Hepatic stellate cell (primary cell): ENCODE measurements around the gene TWIST2.

ENCODE experiments used
- DNase-seq: peaks from one replicate; pipeline ENCODE4 v3.0.0; 2011; ENCODE audit warnings: low spot score

The TWIST2 gene

GRCh38 chr2:238872628-238873380, 24.9 kb downstream of the TWIST2 start:
- DNase-seq: no peak

- DNase-seq: no peak
Observed at GRCh38 chr2:238873381-238873801, 25.5 kb downstream of the TWIST2 start.

GRCh38 chr2:238873841-238874240, 26.0 kb downstream of the TWIST2 start:
- no peak for DNase-seq

GRCh38 chr2:238874330-238875050, 26.6 kb downstream of the TWIST2 start:
- no peak for DNase-seq

- DNase-seq: no peak
Observed at GRCh38 chr2:238875101-238875470, 27.2 kb downstream of the TWIST2 start.

GRCh38 chr2:238875471-238876231, 27.8 kb downstream of the TWIST2 start:
- DNase-seq: no peak

- no peak for DNase-seq
Observed at GRCh38 chr2:238876232-238876630, 28.3 kb downstream of the TWIST2 start.

GRCh38 chr2:238878051-238878735, 30.3 kb downstream of the TWIST2 start:
- no peak for DNase-seq

GRCh38 chr2:238879043-238879442, 31.2 kb downstream of the TWIST2 start:
- no peak for DNase-seq

GRCh38 chr2:238879621-238880377, 31.9 kb downstream of the TWIST2 start:
- no peak for DNase-seq

- DNase-seq: no peak
Observed at GRCh38 chr2:238881353-238882081, 33.6 kb downstream of the TWIST2 start.

- no peak for DNase-seq
Observed at GRCh38 chr2:238882082-238882755, 34.3 kb downstream of the TWIST2 start.

- DNase-seq: no peak
Observed at GRCh38 chr2:238883421-238883901, 35.6 kb downstream of the TWIST2 start.

GRCh38 chr2:238884122-238884811, 36.4 kb downstream of the TWIST2 start:
- no peak for DNase-seq

- no peak for DNase-seq
Observed at GRCh38 chr2:238884812-238885408, 37.0 kb downstream of the TWIST2 start.

- DNase-seq: no peak
Observed at GRCh38 chr2:238886453-238887094, 38.7 kb downstream of the TWIST2 start.

- no peak for DNase-seq
Observed at GRCh38 chr2:238887616-238888015, 39.7 kb downstream of the TWIST2 start.

GRCh38 chr2:238888781-238889180, 40.9 kb downstream of the TWIST2 start:
- DNase-seq: no peak
